ENCODE measurements around the gene TFDP2. TPM values are rescaled to one million over a fixed set of nuclear protein-coding genes. Genes with fewer than 3 reads are reported as not detected.
"Not testable (repeated sequence)": the region's sequence is repeated elsewhere in the genome, so short reads cannot be mapped to it uniquely, and the experiment has no call there.

TFDP2 gene
- total RNA-seq, 2 donors from 2014 or later, result 62.7 to 76.4 TPM

- H3K9me3 ChIP-seq (ENCODE audit: control insufficient read depth, low read length), result no peaks in the 10 kb centered on the region
- no peak for DNase-seq
- no peak overlapping the region for H3K9ac ChIP-seq (ENCODE audit: extremely low read depth, low read length, poor library complexity, severe bottlenecking)
- no peaks in the 10 kb centered on the region for H3K27me3 ChIP-seq (ENCODE audit: control insufficient read depth, insufficient read depth, low read length, poor library complexity, severe bottlenecking)
- H3K4me1 ChIP-seq (ENCODE audit: control insufficient read depth, insufficient read depth, low read length), result no peaks in the 10 kb centered on the region
- no peak overlapping the region for H3K4me3 ChIP-seq (ENCODE audit: low read length)
- WGBS, 2 experiments (ENCODE audit: insufficient coverage in 1 of 2, insufficient read length in 1 of 2), result 94 to 96% methylated on average over 5 to 15 of the region's 15 CpGs
- H3K27me3 Mint-ChIP-seq (ENCODE audit: insufficient read depth), result no peaks in the 10 kb centered on the region
- H3K27ac Mint-ChIP-seq, result peak overlapping the region; percentile 36
- H3K4me1 Mint-ChIP-seq, result no peaks in the 10 kb centered on the region
- no peak overlapping the region for H3K27ac ChIP-seq (ENCODE audit: low read depth, low read length)
- no peak overlapping the region for H3K4me3 Mint-ChIP-seq
- peaks cover 26% of the 10 kb centered on the region for H3K36me3 Mint-ChIP-seq (ENCODE audit: low read depth)
- H3K9me3 Mint-ChIP-seq, result no peaks in the 10 kb centered on the region
- H3K36me3 ChIP-seq (ENCODE audit: control insufficient read depth, insufficient read depth, low read length), result peaks cover 28% of the 10 kb centered on the region
- TF ChIP-seq CTCF (conservative IDR thresholded peaks at IDR 0.05), result no peak
Observed at GRCh38 chr3:141928631-141929270, 220.6 kb downstream of the TFDP2 start.

GRCh38 chr3:141926929-141927328 lies 222.4 kb downstream of the TFDP2 start:
- Histone ChIP-seq H3K27me3 (ENCODE audit: control insufficient read depth, insufficient read depth, low read length, poor library complexity, severe bottlenecking) (no peaks in the 10 kb centered on the region), H3K36me3 (ENCODE audit: control insufficient read depth, insufficient read depth, low read length) (peaks cover 36% of the 10 kb centered on the region), H3K27ac (ENCODE audit: low read depth, low read length) (peak overlapping the region; percentile 53), H3K9ac (ENCODE audit: extremely low read depth, low read length, poor library complexity, severe bottlenecking) (no peak overlapping the region), H3K9me3 (ENCODE audit: control insufficient read depth, low read length) (no peaks in the 10 kb centered on the region), H3K4me3 (ENCODE audit: low read length) (no peak overlapping the region), H3K4me1 (ENCODE audit: control insufficient read depth, insufficient read depth, low read length) (no peaks in the 10 kb centered on the region)
- no peak overlapping the region for H3K27ac Mint-ChIP-seq
- no peaks in the 10 kb centered on the region for H3K27me3 Mint-ChIP-seq (ENCODE audit: insufficient read depth)
- no peaks in the 10 kb centered on the region for H3K4me1 Mint-ChIP-seq
- TF ChIP-seq CTCF (conservative IDR thresholded peaks at IDR 0.05), result no peak
- 89 to 95% methylated on average over 5 to 9 of the region's 9 CpGs for WGBS, 2 experiments (ENCODE audit: insufficient coverage in 1 of 2, insufficient read length in 1 of 2)
- no peaks in the 10 kb centered on the region for H3K9me3 Mint-ChIP-seq
- no peak overlapping the region for H3K4me3 Mint-ChIP-seq
- H3K36me3 Mint-ChIP-seq (ENCODE audit: low read depth), result peaks cover 41% of the 10 kb centered on the region
- no peak for DNase-seq

GRCh38 chr3:141925677-141926076 lies 223.7 kb downstream of the TFDP2 start:
- H3K36me3 ChIP-seq (ENCODE audit: control insufficient read depth, insufficient read depth, low read length), result peaks cover 46% of the 10 kb centered on the region
- H3K4me3 Mint-ChIP-seq; H3K27me3 Mint-ChIP-seq (ENCODE audit: insufficient read depth); H3K9ac ChIP-seq (ENCODE audit: extremely low read depth, low read length, poor library complexity, severe bottlenecking); H3K9me3 ChIP-seq (ENCODE audit: control insufficient read depth, low read length); H3K27ac ChIP-seq (ENCODE audit: low read depth, low read length); H3K4me1 ChIP-seq (ENCODE audit: control insufficient read depth, insufficient read depth, low read length); DNase-seq; H3K4me1 Mint-ChIP-seq; H3K27ac Mint-ChIP-seq; H3K9me3 Mint-ChIP-seq; H3K4me3 ChIP-seq (ENCODE audit: low read length); H3K27me3 ChIP-seq (ENCODE audit: control insufficient read depth, insufficient read depth, low read length, poor library complexity, severe bottlenecking): not testable (repeated sequence)
- H3K36me3 Mint-ChIP-seq (ENCODE audit: low read depth), result peaks cover 48% of the 10 kb centered on the region
- 94 to 100% methylated on average over 5 of the region's 5 CpGs for WGBS, 2 experiments (ENCODE audit: insufficient coverage in 1 of 2, insufficient read length in 1 of 2)

GRCh38 chr3:141921316-141921715 lies 228.0 kb downstream of the TFDP2 start:
- TF ChIP-seq CTCF (conservative IDR thresholded peaks at IDR 0.05), result no peak
- H3K9me3 Mint-ChIP-seq, result no peaks in the 10 kb centered on the region
- WGBS, 2 experiments (ENCODE audit: insufficient coverage in 1 of 2, insufficient read length in 1 of 2), result 99 to 100% methylated on average over 1 to 2 of the region's 2 CpGs
- no peaks in the 10 kb centered on the region for H3K27me3 ChIP-seq (ENCODE audit: control insufficient read depth, insufficient read depth, low read length, poor library complexity, severe bottlenecking)
- no peak overlapping the region for H3K9ac ChIP-seq (ENCODE audit: extremely low read depth, low read length, poor library complexity, severe bottlenecking)
- H3K4me3 ChIP-seq (ENCODE audit: low read length), result no peak overlapping the region
- H3K4me1 ChIP-seq (ENCODE audit: control insufficient read depth, insufficient read depth, low read length), result no peaks in the 10 kb centered on the region
- H3K4me1 Mint-ChIP-seq, result no peaks in the 10 kb centered on the region
- peaks cover 76% of the 10 kb centered on the region for H3K36me3 ChIP-seq (ENCODE audit: control insufficient read depth, insufficient read depth, low read length)
- H3K9me3 ChIP-seq (ENCODE audit: control insufficient read depth, low read length), result peaks cover 3% of the 10 kb centered on the region
- no peak overlapping the region for H3K27ac ChIP-seq (ENCODE audit: low read depth, low read length)
- DNase-seq, result no peak
- H3K4me3 Mint-ChIP-seq, result no peak overlapping the region
- no peak overlapping the region for H3K27ac Mint-ChIP-seq
- H3K36me3 Mint-ChIP-seq (ENCODE audit: low read depth), result peaks cover 72% of the 10 kb centered on the region
- no peaks in the 10 kb centered on the region for H3K27me3 Mint-ChIP-seq (ENCODE audit: insufficient read depth)

Data from endodermal cell (in vitro differentiated cells).